Measurements from ENCODE around the gene LMBR1L.

LMBR1L gene

GRCh38 chr12:49054524-49054923, 56.1 kb downstream of the LMBR1L start:
- in situ Hi-C loops (cut with MboI; ENCODE audit: low sequenced_read_pairs, unreplicated experiment): no loop called here

GRCh38 chr12:49054096-49054495, 56.6 kb downstream of the LMBR1L start:
- DNase-seq (ENCODE audit: low spot score): no peak
- in situ Hi-C loops (cut with MboI; ENCODE audit: low sequenced_read_pairs, unreplicated experiment): no loop called here
- TF ChIP-seq CTCF (IDR thresholded peaks at IDR 0.05; ENCODE audit: borderline replicate concordance, control extremely low read depth, extremely low read depth, insufficient read depth, missing control alignments): no peak

More at GRCh38 chr12:49054524-49054923, 56.1 kb downstream of the LMBR1L start:
- no peak for DNase-seq (ENCODE audit: low spot score)
- TF ChIP-seq CTCF (IDR thresholded peaks at IDR 0.05; ENCODE audit: borderline replicate concordance, control extremely low read depth, extremely low read depth, insufficient read depth, missing control alignments): no peak

- no peak for DNase-seq (ENCODE audit: low spot score)
- in situ Hi-C loops (cut with MboI; ENCODE audit: low sequenced_read_pairs, unreplicated experiment): no loop called here
- TF ChIP-seq CTCF (IDR thresholded peaks at IDR 0.05; ENCODE audit: borderline replicate concordance, control extremely low read depth, extremely low read depth, insufficient read depth, missing control alignments): no peak
Observed at GRCh38 chr12:49052451-49053208, 58.0 kb downstream of the LMBR1L start.

- DNase-seq (ENCODE audit: low spot score): no peak
- in situ Hi-C loops (cut with MboI; ENCODE audit: low sequenced_read_pairs, unreplicated experiment): no loop called here
- no peak for TF ChIP-seq CTCF (IDR thresholded peaks at IDR 0.05; ENCODE audit: borderline replicate concordance, control extremely low read depth, extremely low read depth, insufficient read depth, missing control alignments)
Observed at GRCh38 chr12:49051777-49052438, 58.7 kb downstream of the LMBR1L start.

GRCh38 chr12:49051373-49051764, 59.3 kb downstream of the LMBR1L start:
- no peak for TF ChIP-seq CTCF (IDR thresholded peaks at IDR 0.05; ENCODE audit: borderline replicate concordance, control extremely low read depth, extremely low read depth, insufficient read depth, missing control alignments)
- no peak for DNase-seq (ENCODE audit: low spot score)
- in situ Hi-C loops (cut with MboI; ENCODE audit: low sequenced_read_pairs, unreplicated experiment): no loop called here

- no peak for TF ChIP-seq CTCF (IDR thresholded peaks at IDR 0.05; ENCODE audit: borderline replicate concordance, control extremely low read depth, extremely low read depth, insufficient read depth, missing control alignments)
- in situ Hi-C loops (cut with MboI; ENCODE audit: low sequenced_read_pairs, unreplicated experiment): no loop called here
Observed at GRCh38 chr12:49050507-49051372, 59.9 kb downstream of the LMBR1L start.

More at GRCh38 chr12:49050507-49051372, 59.9 kb downstream of the LMBR1L start:
- DNase-seq (ENCODE audit: low spot score): no peak
